KMS-11 (cell line): ENCODE measurements around the gene RNF121.

ENCODE experiments used
- H2AFZ ChIP-seq: fragments of 200-600 bp; sonication (generic); 2 replicates; pipeline ENCODE4 v1.6.1; 2016; ENCODE audit warnings: antibody characterized with exemption, mixed run types, low read depth
- H3K27ac ChIP-seq: fragments of 200-600 bp; sonication (generic); 2 replicates; pipeline ENCODE4 v1.6.1; 2016; ENCODE audit warnings: mild to moderate bottlenecking, mixed run types
- H3K27me3 ChIP-seq: fragments of 200-600 bp; sonication (generic); 2 replicates; pipeline ENCODE4 v1.6.1; 2017; ENCODE audit warnings: mild to moderate bottlenecking, low read depth, mixed run types, moderate library complexity; ENCODE audit not compliant: insufficient read depth
- H3K36me3 ChIP-seq: fragments of 200-600 bp; sonication (generic); 2 replicates; pipeline ENCODE4 v1.6.1; 2017; ENCODE audit warnings: mild to moderate bottlenecking, mixed run types; ENCODE audit not compliant: insufficient read depth
- H3K4me1 ChIP-seq: fragments of 200-600 bp; sonication (generic); 2 replicates; pipeline ENCODE4 v1.6.1; 2016; ENCODE audit warnings: mild to moderate bottlenecking, low read depth, mixed run types; ENCODE audit not compliant: poor library complexity, severe bottlenecking
- H3K4me2 ChIP-seq: fragments of 200-600 bp; sonication (generic); 2 replicates; pipeline ENCODE4 v1.7.0; 2016; ENCODE audit warnings: mild to moderate bottlenecking, mixed run types
- H3K4me3 ChIP-seq: fragments of 200-600 bp; sonication (generic); IDR thresholded peaks from 2 replicates; pipeline ENCODE4 v1.6.1; 2017; ENCODE audit warnings: low read depth, low read length, mixed read lengths; ENCODE audit not compliant: insufficient read depth
- H3K79me2 ChIP-seq: fragments of 200-600 bp; sonication (generic); 2 replicates; pipeline ENCODE4 v1.6.1; 2016; ENCODE audit warnings: low read depth, mixed run types; ENCODE audit not compliant: insufficient read depth
- H3K9ac ChIP-seq: fragments of 200-600 bp; sonication (generic); 2 replicates; pipeline ENCODE4 v1.6.1; 2016; ENCODE audit warnings: mild to moderate bottlenecking, mixed run types
- H4K20me1 ChIP-seq: fragments of 200-600 bp; sonication (generic); 2 replicates; pipeline ENCODE4 v1.6.1; 2016; ENCODE audit warnings: mild to moderate bottlenecking, mixed run types; ENCODE audit not compliant: insufficient read depth
- TF ChIP-seq, protein P1 (sequence below): fragments of 200-600 bp; sonication (generic); conservative IDR thresholded peaks from 2 replicates; pipeline ENCODE4 v1.6.1; 2017; ENCODE audit warnings: low read depth, mild to moderate bottlenecking, antibody characterized with exemption, low read length, moderate library complexity, mixed read lengths

Gene RNF121

GRCh38 chr11:71987521-71987920 lies 58.7 kb downstream of the RNF121 start:
- H4K20me1 ChIP-seq = no peaks in the 10 kb centered on the region
- H2AFZ ChIP-seq = no peak overlapping the region
- H3K36me3 ChIP-seq = no peaks in the 10 kb centered on the region
- TF ChIP-seq, protein P1, sequence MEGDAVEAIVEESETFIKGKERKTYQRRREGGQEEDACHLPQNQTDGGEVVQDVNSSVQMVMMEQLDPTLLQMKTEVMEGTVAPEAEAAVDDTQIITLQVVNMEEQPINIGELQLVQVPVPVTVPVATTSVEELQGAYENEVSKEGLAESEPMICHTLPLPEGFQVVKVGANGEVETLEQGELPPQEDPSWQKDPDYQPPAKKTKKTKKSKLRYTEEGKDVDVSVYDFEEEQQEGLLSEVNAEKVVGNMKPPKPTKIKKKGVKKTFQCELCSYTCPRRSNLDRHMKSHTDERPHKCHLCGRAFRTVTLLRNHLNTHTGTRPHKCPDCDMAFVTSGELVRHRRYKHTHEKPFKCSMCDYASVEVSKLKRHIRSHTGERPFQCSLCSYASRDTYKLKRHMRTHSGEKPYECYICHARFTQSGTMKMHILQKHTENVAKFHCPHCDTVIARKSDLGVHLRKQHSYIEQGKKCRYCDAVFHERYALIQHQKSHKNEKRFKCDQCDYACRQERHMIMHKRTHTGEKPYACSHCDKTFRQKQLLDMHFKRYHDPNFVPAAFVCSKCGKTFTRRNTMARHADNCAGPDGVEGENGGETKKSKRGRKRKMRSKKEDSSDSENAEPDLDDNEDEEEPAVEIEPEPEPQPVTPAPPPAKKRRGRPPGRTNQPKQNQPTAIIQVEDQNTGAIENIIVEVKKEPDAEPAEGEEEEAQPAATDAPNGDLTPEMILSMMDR = no peak
- no peaks in the 10 kb centered on the region for H3K27me3 ChIP-seq
- no peaks in the 10 kb centered on the region for H3K79me2 ChIP-seq
- no peak overlapping the region for H3K27ac ChIP-seq
- H3K4me2 ChIP-seq = no peak overlapping the region
- H3K9ac ChIP-seq = no peak overlapping the region
- no peak overlapping the region for H3K4me3 ChIP-seq
- no peaks in the 10 kb centered on the region for H3K4me1 ChIP-seq

- H3K4me1 ChIP-seq = no peaks in the 10 kb centered on the region
- H3K27ac ChIP-seq = no peak overlapping the region
- H3K36me3 ChIP-seq = no peaks in the 10 kb centered on the region
- no peaks in the 10 kb centered on the region for H4K20me1 ChIP-seq
- no peak overlapping the region for H2AFZ ChIP-seq
- no peak overlapping the region for H3K4me2 ChIP-seq
- H3K4me3 ChIP-seq = no peak overlapping the region
- H3K27me3 ChIP-seq = no peaks in the 10 kb centered on the region
- H3K9ac ChIP-seq = no peak overlapping the region
- TF ChIP-seq, protein P1 = no peak
- H3K79me2 ChIP-seq = no peaks in the 10 kb centered on the region
Measured at GRCh38 chr11:71988050-71988449, 59.2 kb downstream of the RNF121 start.

- Histone ChIP-seq H2AFZ (no peak overlapping the region), H3K36me3 (no peaks in the 10 kb centered on the region), H3K4me3 (no peak overlapping the region), H3K4me1 (no peaks in the 10 kb centered on the region), H4K20me1 (no peaks in the 10 kb centered on the region), H3K9ac (no peak overlapping the region), H3K4me2 (no peak overlapping the region), H3K27ac (no peak overlapping the region), H3K27me3 (no peaks in the 10 kb centered on the region), H3K79me2 (no peaks in the 10 kb centered on the region)
- TF ChIP-seq, protein P1 = no peak
Measured at GRCh38 chr11:71990701-71991100, 61.9 kb downstream of the RNF121 start.

- no peak overlapping the region for H2AFZ ChIP-seq
- H3K4me2 ChIP-seq = no peak overlapping the region
- H3K4me1 ChIP-seq = no peaks in the 10 kb centered on the region
- H3K27me3 ChIP-seq = no peaks in the 10 kb centered on the region
- H4K20me1 ChIP-seq = no peaks in the 10 kb centered on the region
- no peak overlapping the region for H3K9ac ChIP-seq
- H3K79me2 ChIP-seq = no peaks in the 10 kb centered on the region
- TF ChIP-seq, protein P1 = no peak
- no peak overlapping the region for H3K4me3 ChIP-seq
- H3K36me3 ChIP-seq = no peaks in the 10 kb centered on the region
- H3K27ac ChIP-seq = no peak overlapping the region
Measured at GRCh38 chr11:71991494-71991893, 62.6 kb downstream of the RNF121 start.
